Neuronal stem cell (in vitro differentiated cells): Measurements from ENCODE around the gene CXCR5. TPM values are rescaled to one million over a fixed set of nuclear protein-coding genes. Genes with fewer than 3 reads are reported as not detected.

Source experiments
- DNase-seq: peaks from one replicate; pipeline ENCODE4 v3.0.0-alpha.2; 2013; ENCODE audit warnings: low spot score
- H2AFZ ChIP-seq: one replicate; pipeline ENCODE4 v1.6.1; 2013; ENCODE audit warnings: mild to moderate bottlenecking, low read length, inconsistent platforms
- H2AK5ac ChIP-seq: 2 replicates; pipeline ENCODE4 v1.6.1; 2013; ENCODE audit warnings: low read depth, mild to moderate bottlenecking, inconsistent platforms, low read length, moderate library complexity, mixed read lengths
- H2BK120ac ChIP-seq: 2 replicates; pipeline ENCODE4 v1.6.1; 2013; ENCODE audit warnings: low read depth, mild to moderate bottlenecking, inconsistent platforms, low read length, moderate library complexity, mixed read lengths
- H2BK12ac ChIP-seq: one replicate; pipeline ENCODE4 v1.6.1; 2013; ENCODE audit warnings: low read length, inconsistent platforms
- H2BK15ac ChIP-seq: 2 replicates; pipeline ENCODE4 v1.6.1; 2013; ENCODE audit warnings: mild to moderate bottlenecking, low read length, inconsistent platforms, mixed read lengths
- H2BK5ac ChIP-seq: one replicate; pipeline ENCODE4 v1.6.1; 2013; ENCODE audit warnings: inconsistent platforms, mild to moderate bottlenecking, low read length, moderate library complexity
- H3K14ac ChIP-seq: one replicate; pipeline ENCODE4 v1.6.1; 2013; ENCODE audit warnings: low read length, inconsistent platforms
- H3K18ac ChIP-seq: 2 replicates; pipeline ENCODE4 v1.6.1; 2013; ENCODE audit warnings: low read length, inconsistent platforms
- H3K23ac ChIP-seq: 2 replicates; pipeline ENCODE4 v1.6.1; 2013; ENCODE audit warnings: low read depth, mild to moderate bottlenecking, mixed read lengths, low read length, inconsistent platforms; ENCODE audit not compliant: poor library complexity
- H3K27ac ChIP-seq: replicated peaks from 3 replicates; pipeline ENCODE4 v1.5.1; 2013; ENCODE audit warnings: low read length, inconsistent platforms
- H3K27me3 ChIP-seq, 3 experiments: 2 replicates each; pipeline ENCODE4 v1.6.1; 2013; ENCODE audit warnings: low read length in 3 of 3, mild to moderate bottlenecking in 2 of 3, inconsistent platforms in 1 of 3, low read depth in 1 of 3, mixed read lengths in 1 of 3, moderate library complexity in 1 of 3; ENCODE audit not compliant: control insufficient read depth in 3 of 3, insufficient read depth in 3 of 3
- H3K36me3 ChIP-seq, 2 donors: replicated peaks in 1 of 2; 2 replicates each; pipeline ENCODE4 v1.6.1; 2013; ENCODE audit warnings: low read length in 2 of 2; ENCODE audit not compliant: control insufficient read depth in 2 of 2, insufficient read depth in 2 of 2
- H3K4ac ChIP-seq: 2 replicates; pipeline ENCODE4 v1.6.1; 2013; ENCODE audit warnings: inconsistent platforms, mild to moderate bottlenecking, low read length, moderate library complexity
- H3K4me1 ChIP-seq, 2 donors: 1 replicate in 1 of 2; 2 replicates in 1 of 2; pipeline ENCODE4 v1.6.1; 2013; ENCODE audit warnings: low read length in 2 of 2, low read depth in 1 of 2; ENCODE audit not compliant: control insufficient read depth in 2 of 2, insufficient read depth in 1 of 2
- H3K4me2 ChIP-seq: one replicate; pipeline ENCODE4 v1.6.1; 2013; ENCODE audit warnings: mild to moderate bottlenecking, low read length, inconsistent platforms; ENCODE audit not compliant: insufficient read depth, poor library complexity, severe bottlenecking
- H3K4me3 ChIP-seq, 2 donors: 2 replicates each; pipeline ENCODE4 v1.5.1; 2013; ENCODE audit warnings: low read length in 2 of 2, mild to moderate bottlenecking in 2 of 2, inconsistent platforms in 1 of 2, moderate library complexity in 1 of 2
- H3K79me1 ChIP-seq: one replicate; pipeline ENCODE4 v1.6.1; 2013; ENCODE audit warnings: low read depth, mild to moderate bottlenecking, inconsistent platforms, low read length, moderate library complexity
- H3K9ac ChIP-seq: one replicate; pipeline ENCODE4 v1.6.1; 2013; ENCODE audit warnings: mild to moderate bottlenecking, low read depth, low read length, inconsistent platforms; ENCODE audit not compliant: poor library complexity
- H3K9me3 ChIP-seq, 2 donors: replicated peaks in 1 of 2; 2 replicates each; pipeline versions ENCODE3 to v1.6.1; 2013; ENCODE audit warnings: low read length in 2 of 2, mild to moderate bottlenecking in 2 of 2, inconsistent platforms in 1 of 2, low read depth in 1 of 2, mixed read lengths in 1 of 2, moderate library complexity in 1 of 2; ENCODE audit not compliant: control insufficient read depth in 2 of 2, insufficient read depth in 1 of 2
- H4K8ac ChIP-seq: one replicate; pipeline ENCODE4 v1.6.1; 2013; ENCODE audit warnings: low read depth, mild to moderate bottlenecking, inconsistent platforms, low read length, moderate library complexity
- H4K91ac ChIP-seq: one replicate; pipeline ENCODE4 v1.6.1; 2013; ENCODE audit warnings: low read length, low read depth, mild to moderate bottlenecking, inconsistent platforms; ENCODE audit not compliant: poor library complexity
- WGBS, 2 donors: extraction: QIAGEN DNeasy Blood & Tissue Kit; methylation state at CpG; one replicate each; pipeline ENCODE4 v1.1.7; 2013; ENCODE audit warnings: missing lambda C conversion rate in 2 of 2, mixed read lengths in 1 of 2; ENCODE audit not compliant: insufficient read length in 2 of 2, insufficient replicate concordance in 1 of 2; ENCODE audit errors: extremely low coverage in 2 of 2; 5-methylcytosine and 5-hydroxymethylcytosine counted together
- small RNA-seq: library from polyadenylated mRNA; stranded (forward); fragments of <200 nt; extraction: miRNeasy Mini kit (QIAGEN cat#:217004); gene quantifications from one replicate; pipeline ENCODE3, GENCODE V24; 2013; ENCODE audit not compliant: insufficient read depth

Gene CXCR5

GRCh38 chr11:118939953-118940598 is 56.4 kb downstream of the CXCR5 start:
- DNase-seq = no peak
- no peak overlapping the region for H3K27ac ChIP-seq

GRCh38 chr11:118947091-118947490 is 63.4 kb downstream of the CXCR5 start:
- no peak overlapping the region for H3K27ac ChIP-seq
- no peaks in the 10 kb centered on the region for H3K36me3 ChIP-seq
- H3K14ac ChIP-seq = no peak overlapping the region
- no peaks in the 10 kb centered on the region for H3K4me1 ChIP-seq
- H2BK120ac ChIP-seq = no peak overlapping the region
- no peak overlapping the region for H3K4me2 ChIP-seq
- H4K91ac ChIP-seq = no peak overlapping the region
- H2AK5ac ChIP-seq = no peak overlapping the region
- H3K4me3 ChIP-seq = no peak overlapping the region
- peaks cover 0 to 15% (median 0%) of the 10 kb centered on the region in 3 experiments for H3K27me3 ChIP-seq
- no peaks in the 10 kb centered on the region for H3K9me3 ChIP-seq
- H2BK12ac ChIP-seq = no peak overlapping the region
- H3K23ac ChIP-seq = no peak overlapping the region
- no peak overlapping the region for H2BK15ac ChIP-seq
- no peak for DNase-seq
- no CpG with 5 or more reads among the region's 2 CpGs for WGBS, 2 donors
- H3K9ac ChIP-seq = no peak overlapping the region
- H3K79me1 ChIP-seq = no peaks in the 10 kb centered on the region
- H3K18ac ChIP-seq = no peak overlapping the region
- no peak overlapping the region for H4K8ac ChIP-seq
- no peak overlapping the region for H3K4ac ChIP-seq
- no peak overlapping the region for H2BK5ac ChIP-seq
- H2AFZ ChIP-seq = no peak overlapping the region

More at GRCh38 chr11:118939953-118940598, 56.4 kb downstream of the CXCR5 start:
- Histone ChIP-seq H2BK12ac (no peak overlapping the region), H3K27me3 (peaks cover 0 to 2% (median 0%) of the 10 kb centered on the region in 3 experiments), H2AK5ac (no peak overlapping the region), H3K4me1 (peaks cover 14 to 18% of the 10 kb centered on the region in 2 donors), H3K9me3 (no peaks in the 10 kb centered on the region), H3K14ac (no peak overlapping the region), H3K4me2 (no peak overlapping the region), H2AFZ (peak overlapping the region; percentile 94), H4K8ac (no peak overlapping the region), H4K91ac (no peak overlapping the region), H3K9ac (no peak overlapping the region), H3K4me3 (no peak overlapping the region), H3K36me3 (no peaks in the 10 kb centered on the region), H3K4ac (no peak overlapping the region), H3K18ac (peak overlapping the region; percentile 8), H2BK5ac (peak overlapping the region; percentile 14), H2BK120ac (no peak overlapping the region), H3K23ac (peak overlapping the region; percentile 12), H2BK15ac (peak overlapping the region; percentile 2), H3K79me1 (no peaks in the 10 kb centered on the region)
- no CpG with 5 or more reads among the region's 13 CpGs for WGBS, 2 donors

Small RNA genes within 50 kb of the gene (small RNA-seq; reads per million reads assigned to genes)
- not detected for gene MIR4492
- not detected for gene RF00019
- gene RN7SL688P = not detected
